Suprapubic skin (tissue), 4 donors: ENCODE data around the gene YLPM1.

ENCODE experiments used
- EP300 ChIP-seq: sonication (generic); formaldehyde crosslinking; IDR thresholded peaks from one replicate; pipeline ENCODE4 v1.6.1; 2017; ENCODE audit warnings: antibody characterized with exemption
- POLR2A ChIP-seq, 2 donors: fragments of 450-650 bp; IDR thresholded peaks; one replicate each; pipeline ENCODE4 v1.6.1; 2017; ENCODE audit warnings: antibody characterized with exemption in 2 of 2, mild to moderate bottlenecking in 2 of 2, moderate library complexity in 2 of 2
- POLR2AphosphoS5 ChIP-seq, 3 donors: sonication (generic); formaldehyde crosslinking; IDR thresholded peaks; one replicate each; pipeline ENCODE4 v1.6.1; 2017; ENCODE audit warnings: antibody characterized with exemption in 3 of 3
- TF ChIP-seq, protein P1 (sequence below), 2 donors: fragments of 200-600 bp in 1 of 2; fragments of 450-650 bp in 1 of 2; sonication (generic) in 1 of 2; IDR thresholded peaks; one replicate each; pipeline ENCODE4 v1.5.1; 2016 to 2019; ENCODE audit warnings: antibody characterized with exemption in 2 of 2, mild to moderate bottlenecking in 1 of 2, moderate library complexity in 1 of 2

DNA sequence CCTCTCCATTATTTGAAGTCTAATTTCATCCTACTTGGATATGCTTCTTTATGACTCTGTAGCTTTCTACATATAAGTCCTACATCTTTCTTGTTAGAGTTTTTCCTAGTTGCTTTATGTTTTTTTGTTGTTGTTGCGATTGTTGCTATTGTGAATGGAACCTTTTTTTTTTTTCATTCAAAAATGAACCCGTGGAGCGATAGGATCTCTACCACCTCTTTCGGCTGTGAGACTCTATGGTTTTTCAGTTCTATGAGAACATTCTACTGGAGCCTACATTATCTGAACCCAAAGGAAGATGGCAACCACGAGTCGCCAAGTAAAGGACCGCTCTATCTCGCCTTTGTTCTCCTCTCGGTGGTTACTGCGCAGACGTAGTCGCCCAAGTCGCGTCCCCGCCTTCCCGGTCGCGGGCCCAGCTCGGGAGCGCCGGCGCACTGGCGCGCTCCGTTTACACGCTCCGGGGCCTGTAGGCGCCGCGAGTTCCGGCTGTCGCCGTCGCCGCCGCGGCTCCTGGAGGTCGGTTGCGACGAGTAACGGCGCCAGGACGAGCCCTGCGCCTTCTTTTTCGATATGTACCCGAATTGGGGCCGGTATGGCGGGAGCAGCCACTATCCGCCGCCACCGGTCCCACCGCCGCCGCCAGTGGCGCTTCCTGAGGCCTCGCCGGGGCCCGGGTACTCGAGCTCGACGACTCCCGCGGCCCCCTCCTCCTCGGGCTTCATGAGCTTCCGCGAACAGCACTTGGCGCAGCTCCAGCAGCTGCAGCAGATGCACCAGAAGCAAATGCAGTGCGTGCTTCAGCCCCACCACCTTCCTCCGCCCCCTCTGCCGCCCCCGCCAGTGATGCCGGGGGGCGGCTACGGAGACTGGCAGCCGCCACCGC, at the start of gene YLPM1:
- TF ChIP-seq, protein P1, sequence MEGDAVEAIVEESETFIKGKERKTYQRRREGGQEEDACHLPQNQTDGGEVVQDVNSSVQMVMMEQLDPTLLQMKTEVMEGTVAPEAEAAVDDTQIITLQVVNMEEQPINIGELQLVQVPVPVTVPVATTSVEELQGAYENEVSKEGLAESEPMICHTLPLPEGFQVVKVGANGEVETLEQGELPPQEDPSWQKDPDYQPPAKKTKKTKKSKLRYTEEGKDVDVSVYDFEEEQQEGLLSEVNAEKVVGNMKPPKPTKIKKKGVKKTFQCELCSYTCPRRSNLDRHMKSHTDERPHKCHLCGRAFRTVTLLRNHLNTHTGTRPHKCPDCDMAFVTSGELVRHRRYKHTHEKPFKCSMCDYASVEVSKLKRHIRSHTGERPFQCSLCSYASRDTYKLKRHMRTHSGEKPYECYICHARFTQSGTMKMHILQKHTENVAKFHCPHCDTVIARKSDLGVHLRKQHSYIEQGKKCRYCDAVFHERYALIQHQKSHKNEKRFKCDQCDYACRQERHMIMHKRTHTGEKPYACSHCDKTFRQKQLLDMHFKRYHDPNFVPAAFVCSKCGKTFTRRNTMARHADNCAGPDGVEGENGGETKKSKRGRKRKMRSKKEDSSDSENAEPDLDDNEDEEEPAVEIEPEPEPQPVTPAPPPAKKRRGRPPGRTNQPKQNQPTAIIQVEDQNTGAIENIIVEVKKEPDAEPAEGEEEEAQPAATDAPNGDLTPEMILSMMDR (IDR thresholded peaks at IDR 0.05) = peak in 1 of 2 donors; percentile 34
- TF ChIP-seq POLR2AphosphoS5 (IDR thresholded peaks at IDR 0.05) = peak; percentile 63 to 92 (median 83)
- TF ChIP-seq POLR2A (IDR thresholded peaks at IDR 0.05) = peak; percentile 58 to 89
- no peak for TF ChIP-seq EP300
